ENCODE data around the gene ZNF33B. TPM values are rescaled to one million over a fixed set of nuclear protein-coding genes. Genes with fewer than 3 reads are reported as not detected.
A peak's percentile ranks its signal among the peaks of the same experiment; 100 is the strongest.
"Not testable (repeated sequence)": the region's sequence is repeated elsewhere in the genome, so short reads cannot be mapped to it uniquely, and the experiment has no call there.

ZNF33B gene
- total RNA-seq, 4 donors from 2014 or later, result 5.3 to 38.6 (median 21.3) TPM

- Histone ChIP-seq H3K27me3 (no peaks in the 10 kb centered on the region), H3K36me3 (no peaks in the 10 kb centered on the region), H3K4me3 (no peak overlapping the region), H3K4me1 (no peaks in the 10 kb centered on the region), H3K9me3 (no peaks in the 10 kb centered on the region), H3K27ac (no peak overlapping the region)
- intact Hi-C loops (cut with DNase I; ENCODE audit: low total_unique reads), result no loop called here
- no peak for DNase-seq
- TF ChIP-seq POLR2A (IDR thresholded peaks at IDR 0.05), result no peak
Observed at GRCh38 chr10:42574336-42574735, 64.0 kb downstream of the ZNF33B start.

GRCh38 chr10:42556931-42557330, 81.4 kb downstream of the ZNF33B start:
- Histone ChIP-seq H3K27me3 (no peaks in the 10 kb centered on the region), H3K4me3 (no peak overlapping the region), H3K9me3 (no peaks in the 10 kb centered on the region), H3K4me1 (no peaks in the 10 kb centered on the region), H3K36me3 (no peaks in the 10 kb centered on the region), H3K27ac (no peak overlapping the region)
- intact Hi-C loops (cut with DNase I; ENCODE audit: low total_unique reads), result no loop called here
- TF ChIP-seq CTCF (IDR thresholded peaks at IDR 0.05) (no peak), POLR2A (IDR thresholded peaks at IDR 0.05) (no peak)
- no peak for DNase-seq

- H3K27ac ChIP-seq; H3K27me3 ChIP-seq; H3K4me3 ChIP-seq; intact Hi-C loops (cut with DNase I; ENCODE audit: low total_unique reads); DNase-seq; H3K9me3 ChIP-seq; H3K36me3 ChIP-seq; H3K4me1 ChIP-seq: not testable (repeated sequence)
Observed at GRCh38 chr10:42553576-42553975, 84.8 kb downstream of the ZNF33B start.

- TF ChIP-seq POLR2A (IDR thresholded peaks at IDR 0.05) (no peak), CTCF (IDR thresholded peaks at IDR 0.05) (no peak)
- DNase-seq, result no peak
- intact Hi-C loops (cut with DNase I; ENCODE audit: low total_unique reads), result no loop called here
- Histone ChIP-seq H3K36me3 (no peaks in the 10 kb centered on the region), H3K27ac (peak overlapping the region; percentile 59 to 81), H3K27me3 (no peaks in the 10 kb centered on the region), H3K9me3 (no peaks in the 10 kb centered on the region), H3K4me1 (peaks cover 0 to 3% of the 10 kb centered on the region in 2 donors), H3K4me3 (peak overlapping the region; percentile 85 to 90)
Observed at GRCh38 chr10:42553064-42553407, 85.3 kb downstream of the ZNF33B start.

- peak; percentile 96 to 97 for DNase-seq
- Histone ChIP-seq H3K4me1 (peaks cover 0 to 3% of the 10 kb centered on the region in 2 donors), H3K36me3 (no peaks in the 10 kb centered on the region), H3K9me3 (peaks cover 0 to 1% of the 10 kb centered on the region in 2 donors), H3K27ac (peak overlapping the region; percentile 79 to 81), H3K4me3 (peak overlapping the region; percentile 85 to 90), H3K27me3 (no peaks in the 10 kb centered on the region)
- intact Hi-C loops (cut with DNase I; ENCODE audit: low total_unique reads), result no loop called here
- no peak for TF ChIP-seq CTCF (IDR thresholded peaks at IDR 0.05)
- peak; percentile 43 to 60 for TF ChIP-seq POLR2A (IDR thresholded peaks at IDR 0.05)
Observed at GRCh38 chr10:42552188-42553063, 85.9 kb downstream of the ZNF33B start.

GRCh38 chr10:42551582-42552187, 86.7 kb downstream of the ZNF33B start:
- DNase-seq, result no peak
- no peaks in the 10 kb centered on the region for H3K36me3 ChIP-seq
- no peaks in the 10 kb centered on the region for H3K27me3 ChIP-seq
- peaks cover 0 to 7% of the 10 kb centered on the region in 2 donors for H3K9me3 ChIP-seq
- peaks cover 0 to 3% of the 10 kb centered on the region in 2 donors for H3K4me1 ChIP-seq
- intact Hi-C loops (cut with DNase I; ENCODE audit: low total_unique reads), result no loop called here
- peak overlapping the region in 1 of 2 donors; percentile 81 for H3K27ac ChIP-seq
- TF ChIP-seq POLR2A (IDR thresholded peaks at IDR 0.05) (no peak), CTCF (IDR thresholded peaks at IDR 0.05) (no peak)
- peak overlapping the region; percentile 85 to 90 for H3K4me3 ChIP-seq

All from uterus (tissue), 4 donors.